Measurements from ENCODE around the gene SH2B2. TPM values are rescaled to one million over a fixed set of nuclear protein-coding genes. Genes with fewer than 3 reads are reported as not detected.

Gene SH2B2
- total RNA-seq, 3 donors from 2014 or later, result 1.6 to 6.6 (median 4.0) TPM

GRCh38 chr7:102254521-102254920, 32.1 kb upstream of the SH2B2 start:
- intact Hi-C loops (cut with DNase I; ENCODE audit: low total_unique reads), result no loop called here
- Histone ChIP-seq H3K27me3 (no peaks in the 10 kb centered on the region), H3K4me3 (no peak overlapping the region), H3K27ac (no peak overlapping the region), H3K9me3 (no peaks in the 10 kb centered on the region), H3K4me1 (no peaks in the 10 kb centered on the region), H3K36me3 (no peaks in the 10 kb centered on the region)
- no peak for TF ChIP-seq POLR2AphosphoS5 (IDR thresholded peaks at IDR 0.05)
- TF ChIP-seq CTCF (IDR thresholded peaks at IDR 0.05), result no peak
- TF ChIP-seq POLR2A (IDR thresholded peaks at IDR 0.05), result no peak
- DNase-seq (ENCODE audit: low spot score in 2 of 2), result no peak

DNA sequence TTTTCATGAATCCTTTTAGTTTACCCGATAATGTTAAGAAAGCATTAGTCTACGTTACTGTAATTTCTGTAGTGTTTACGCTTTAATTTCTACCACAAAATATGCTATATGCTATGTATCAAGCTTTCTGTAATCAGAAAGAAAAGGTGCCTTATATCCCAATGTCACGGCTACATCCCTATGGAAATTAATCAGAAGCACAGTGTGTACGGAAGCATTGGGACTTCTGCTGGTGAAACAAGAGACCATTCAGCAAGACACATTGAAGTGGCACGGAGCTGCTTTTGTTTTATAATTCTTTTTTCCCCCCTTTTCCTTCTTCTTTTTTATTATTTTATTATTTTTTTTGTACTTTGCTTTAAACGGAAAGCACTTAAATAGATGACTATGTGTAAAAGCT, 31.2 kb upstream of the SH2B2 start:
- no peak for TF ChIP-seq POLR2AphosphoS5 (IDR thresholded peaks at IDR 0.05)
- no peak for TF ChIP-seq POLR2A (IDR thresholded peaks at IDR 0.05)
- no peak for TF ChIP-seq CTCF (IDR thresholded peaks at IDR 0.05)
- Histone ChIP-seq H3K36me3 (no peaks in the 10 kb centered on the region), H3K27me3 (no peaks in the 10 kb centered on the region), H3K4me3 (no peak overlapping the region), H3K27ac (no peak overlapping the region), H3K9me3 (no peaks in the 10 kb centered on the region), H3K4me1 (no peaks in the 10 kb centered on the region)
- intact Hi-C loops (cut with DNase I; ENCODE audit: low total_unique reads), result no loop called here
- no peak for DNase-seq (ENCODE audit: low spot score in 2 of 2)

GRCh38 chr7:102255916-102256315, 30.8 kb upstream of the SH2B2 start:
- intact Hi-C loops (cut with DNase I; ENCODE audit: low total_unique reads), result no loop called here
- no peaks in the 10 kb centered on the region for H3K4me1 ChIP-seq
- H3K4me3 ChIP-seq, result no peak overlapping the region
- DNase-seq (ENCODE audit: low spot score in 2 of 2), result no peak
- no peaks in the 10 kb centered on the region for H3K27me3 ChIP-seq
- H3K27ac ChIP-seq, result no peak overlapping the region
- H3K9me3 ChIP-seq, result no peaks in the 10 kb centered on the region
- no peak for TF ChIP-seq POLR2A (IDR thresholded peaks at IDR 0.05)
- no peak for TF ChIP-seq POLR2AphosphoS5 (IDR thresholded peaks at IDR 0.05)
- TF ChIP-seq CTCF (IDR thresholded peaks at IDR 0.05), result no peak
- no peaks in the 10 kb centered on the region for H3K36me3 ChIP-seq

- Histone ChIP-seq H3K4me1 (no peaks in the 10 kb centered on the region), H3K27me3 (no peaks in the 10 kb centered on the region), H3K4me3 (no peak overlapping the region), H3K36me3 (no peaks in the 10 kb centered on the region), H3K27ac (no peak overlapping the region), H3K9me3 (no peaks in the 10 kb centered on the region)
- intact Hi-C loops (cut with DNase I; ENCODE audit: low total_unique reads), result no loop called here
- TF ChIP-seq POLR2AphosphoS5 (IDR thresholded peaks at IDR 0.05) (no peak), CTCF (IDR thresholded peaks at IDR 0.05) (no peak), POLR2A (IDR thresholded peaks at IDR 0.05) (no peak)
- no peak for DNase-seq (ENCODE audit: low spot score in 2 of 2)
These were observed 28.5 kb upstream of the SH2B2 start for GRCh38 chr7:102258073-102258748.

DNA sequence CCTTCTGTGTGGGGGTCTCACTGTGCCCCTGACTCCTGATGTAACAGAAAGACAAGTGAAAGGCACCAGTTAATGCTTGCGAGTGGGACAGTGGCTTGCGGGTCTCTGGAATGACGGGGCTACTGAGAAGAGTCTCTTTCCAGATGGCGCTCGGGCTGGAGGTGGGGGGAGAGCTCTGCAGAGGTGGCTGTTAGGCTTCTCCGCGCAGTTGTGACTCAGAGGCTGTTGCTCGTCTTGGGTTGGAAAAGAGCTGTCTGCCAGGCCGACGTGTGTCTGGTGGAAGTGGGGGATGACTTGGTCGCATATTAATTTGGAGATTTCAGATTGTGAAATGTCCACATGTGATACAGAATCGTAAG, 27.9 kb upstream of the SH2B2 start:
- Histone ChIP-seq H3K4me1 (no peaks in the 10 kb centered on the region), H3K27me3 (no peaks in the 10 kb centered on the region), H3K36me3 (no peaks in the 10 kb centered on the region), H3K4me3 (no peak overlapping the region), H3K27ac (no peak overlapping the region), H3K9me3 (no peaks in the 10 kb centered on the region)
- intact Hi-C loops (cut with DNase I; ENCODE audit: low total_unique reads), result no loop called here
- DNase-seq (ENCODE audit: low spot score in 2 of 2), result no peak
- TF ChIP-seq POLR2A (IDR thresholded peaks at IDR 0.05), result no peak
- no peak for TF ChIP-seq POLR2AphosphoS5 (IDR thresholded peaks at IDR 0.05)
- no peak for TF ChIP-seq CTCF (IDR thresholded peaks at IDR 0.05)
